ENCODE results near the gene SYT7. TPM values are rescaled to one million over a fixed set of nuclear protein-coding genes. Genes with fewer than 3 reads are reported as not detected.

Gene SYT7, protein sequence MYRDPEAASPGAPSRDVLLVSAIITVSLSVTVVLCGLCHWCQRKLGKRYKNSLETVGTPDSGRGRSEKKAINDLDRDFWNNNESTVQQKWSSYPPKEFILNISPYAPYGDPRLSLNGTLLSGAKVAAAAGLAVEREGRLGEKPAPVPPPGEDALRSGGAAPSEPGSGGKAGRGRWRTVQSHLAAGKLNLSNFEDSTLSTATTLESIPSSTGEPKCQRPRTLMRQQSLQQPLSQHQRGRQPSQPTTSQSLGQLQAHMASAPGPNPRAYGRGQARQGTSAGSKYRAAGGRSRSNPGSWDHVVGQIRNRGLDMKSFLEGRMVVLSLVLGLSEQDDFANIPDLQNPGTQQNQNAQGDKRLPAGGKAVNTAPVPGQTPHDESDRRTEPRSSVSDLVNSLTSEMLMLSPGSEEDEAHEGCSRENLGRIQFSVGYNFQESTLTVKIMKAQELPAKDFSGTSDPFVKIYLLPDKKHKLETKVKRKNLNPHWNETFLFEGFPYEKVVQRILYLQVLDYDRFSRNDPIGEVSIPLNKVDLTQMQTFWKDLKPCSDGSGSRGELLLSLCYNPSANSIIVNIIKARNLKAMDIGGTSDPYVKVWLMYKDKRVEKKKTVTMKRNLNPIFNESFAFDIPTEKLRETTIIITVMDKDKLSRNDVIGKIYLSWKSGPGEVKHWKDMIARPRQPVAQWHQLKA
- total RNA-seq (2014; rRNA removed; shearing (Covaris generic)), result 0.10 and 0.22 TPM in 2 replicates

- DNase-seq (ENCODE audit: low read depth), result peak; percentile 92
Measured at GRCh38 chr11:61581030-61581928, at the start of gene SYT7. Gene SYT7 (minus strand): TSS chr11:61581076. CDS start chr11:61580820, 256 bp downstream.

DNA sequence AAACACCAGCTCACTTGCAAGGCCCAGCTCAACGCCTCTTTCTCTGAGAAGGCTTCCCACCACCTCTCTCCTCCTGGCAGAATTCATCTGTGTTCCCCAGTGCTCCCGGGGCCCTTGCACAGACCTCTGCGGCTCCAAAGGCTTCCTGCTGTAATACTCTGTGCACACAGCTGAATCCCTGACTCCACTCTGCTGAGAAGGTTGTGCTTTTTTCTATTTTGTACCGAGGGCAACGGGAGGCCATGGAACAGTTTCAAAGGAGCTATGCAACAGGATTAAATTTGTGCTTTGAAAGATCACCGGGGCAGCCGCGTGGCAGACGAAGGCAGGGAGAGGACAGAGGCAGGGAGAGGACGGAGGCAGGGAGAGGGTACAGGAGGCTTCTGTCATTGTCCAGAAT, 49.2 kb upstream of the SYT7 start:
- DNase-seq (ENCODE audit: low read depth), result no peak

- DNase-seq (ENCODE audit: low read depth), result no peak
Measured at GRCh38 chr11:61629082-61629833, 48.4 kb upstream of the SYT7 start.

GRCh38 chr11:61628662-61628970, 47.7 kb upstream of the SYT7 start:
- no peak for DNase-seq (ENCODE audit: low read depth)

DNA sequence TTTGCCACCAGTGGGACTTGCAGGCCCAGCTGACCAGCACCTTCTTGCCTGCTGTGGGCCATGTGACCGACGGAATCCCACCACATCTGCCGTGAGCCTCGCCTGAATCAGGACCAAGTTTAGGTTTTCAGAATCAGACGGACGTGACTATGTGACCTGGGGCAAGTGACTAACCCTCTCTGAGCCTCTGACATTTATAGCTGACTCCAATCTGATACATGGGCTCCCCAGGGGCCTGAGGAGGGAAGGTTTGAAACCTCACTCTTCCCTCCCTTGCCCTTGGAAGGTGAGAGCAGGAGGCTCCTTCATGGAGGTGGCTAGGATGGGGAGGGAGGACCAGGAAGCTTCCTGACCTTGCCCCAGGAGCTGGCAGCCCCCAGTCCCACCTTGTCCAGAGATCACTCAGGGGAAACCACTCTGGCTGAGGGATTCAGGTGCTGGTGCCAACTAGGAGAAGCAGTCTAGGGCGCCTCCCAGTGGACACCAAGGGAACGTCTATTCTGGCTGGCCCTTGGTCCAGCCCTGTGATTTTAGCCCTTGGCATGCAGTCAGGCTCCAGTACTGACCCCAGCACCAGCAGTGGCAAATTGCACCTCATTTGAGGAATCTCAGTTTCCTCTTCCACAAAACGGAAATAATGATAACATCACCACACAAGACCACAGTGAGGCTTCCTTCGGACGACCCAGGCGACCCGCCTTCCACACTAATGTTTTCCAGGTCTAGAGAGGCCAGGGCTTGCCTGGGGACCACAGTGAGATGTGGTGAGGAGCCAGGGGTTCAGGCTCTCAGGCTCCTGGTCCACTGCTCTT, 47.2 kb upstream of the SYT7 start:
- DNase-seq (ENCODE audit: low read depth), result peak; percentile 67

DNA sequence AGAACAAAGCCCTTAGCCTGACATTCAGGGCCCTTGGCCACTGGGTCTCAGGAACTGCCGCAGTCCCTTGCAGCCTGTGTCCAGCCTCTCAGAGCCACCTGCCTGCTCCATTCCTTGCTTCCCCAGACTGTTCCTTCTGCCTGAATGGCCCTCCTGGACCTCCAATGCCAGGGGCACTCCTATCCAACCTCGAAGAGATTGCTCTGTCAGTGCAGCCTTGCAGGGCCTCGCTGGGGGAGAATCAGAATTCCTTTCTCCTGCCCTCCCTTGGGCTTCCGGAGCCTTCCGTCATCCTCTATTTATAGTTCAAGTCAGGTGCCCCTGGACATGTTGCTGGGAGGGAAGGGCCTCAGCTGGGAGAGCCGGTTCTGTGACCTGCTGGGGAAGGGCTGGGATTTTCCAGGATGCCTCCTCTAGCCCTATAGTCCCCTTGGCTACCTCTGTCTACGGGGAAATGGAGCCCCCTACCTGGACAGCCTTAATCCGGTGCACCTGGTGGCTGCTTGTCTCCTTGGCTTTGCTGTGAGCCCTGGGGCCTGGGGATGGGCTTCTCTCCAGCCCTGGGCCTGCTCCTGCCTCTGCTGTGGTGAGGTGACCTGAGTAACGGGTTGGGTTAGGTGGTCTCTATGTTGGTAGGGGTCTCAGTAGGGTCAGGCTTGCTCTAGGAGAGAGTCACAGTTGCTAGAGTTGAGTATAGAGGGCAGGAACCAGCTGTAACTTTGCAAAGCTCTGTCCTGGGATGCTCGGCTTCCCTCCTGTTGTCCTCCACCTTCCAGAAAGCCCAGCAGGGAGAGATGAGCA, 45.9 kb upstream of the SYT7 start:
- peak; percentile 50 for DNase-seq (ENCODE audit: low read depth)

DNA sequence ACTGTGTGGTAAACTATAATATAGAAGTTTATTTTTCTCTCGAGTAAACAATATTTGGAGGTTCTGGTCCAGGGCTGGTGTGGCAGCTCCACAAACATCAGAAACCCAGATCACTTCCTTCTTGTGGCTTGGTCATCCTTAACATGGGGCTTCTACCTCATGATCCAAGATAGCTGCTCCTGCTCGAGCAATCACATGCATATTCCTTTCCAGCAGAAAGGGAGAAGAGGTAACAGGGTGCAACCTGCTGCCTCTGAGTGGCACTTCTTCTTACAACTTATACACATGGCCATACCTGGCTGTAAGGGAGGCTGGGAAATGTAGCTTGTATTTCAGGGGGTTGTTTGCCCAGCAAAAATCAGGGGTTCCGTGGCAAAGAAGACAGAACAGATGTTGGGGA, 44.6 kb upstream of the SYT7 start:
- no peak for DNase-seq (ENCODE audit: low read depth)

- no peak for DNase-seq (ENCODE audit: low read depth)
Measured at GRCh38 chr11:61621917-61622585, 41.2 kb upstream of the SYT7 start.

DNA sequence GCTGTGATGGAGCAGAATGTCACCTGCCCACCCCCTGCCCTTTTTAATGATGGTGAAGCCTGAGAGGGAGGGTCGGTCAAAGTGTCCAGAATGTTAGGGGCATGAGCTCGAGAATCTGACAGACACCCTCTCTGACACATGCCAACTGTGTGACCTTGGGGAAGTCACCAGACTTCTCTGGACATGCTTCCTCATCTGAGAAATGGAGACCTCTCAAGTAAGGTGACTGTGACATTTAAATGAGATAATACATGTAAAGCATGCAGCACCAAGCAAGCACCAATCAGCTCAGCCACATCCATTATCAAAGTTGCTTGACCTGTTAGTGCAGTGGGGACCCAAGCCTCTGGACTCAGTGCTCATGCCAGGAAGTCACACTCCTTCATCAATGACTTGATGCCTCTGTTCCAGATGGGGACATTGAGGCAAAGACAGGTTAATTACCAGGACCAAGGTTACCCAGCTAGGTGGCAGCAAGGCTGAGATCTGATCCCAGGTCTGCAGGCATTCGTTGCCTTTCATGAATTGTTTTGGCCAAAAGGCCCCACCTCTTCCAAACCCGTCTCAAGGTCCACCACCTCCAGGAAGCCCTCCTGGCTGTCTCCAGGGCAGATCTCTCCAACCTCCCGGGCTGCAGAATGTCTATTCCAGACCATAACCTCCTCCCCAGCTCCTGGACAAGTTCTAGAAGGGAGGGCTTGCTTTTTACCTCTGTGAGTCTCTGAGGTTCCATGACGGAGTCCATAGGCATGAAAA, 38.8 kb upstream of the SYT7 start:
- DNase-seq (ENCODE audit: low read depth), result no peak

GRCh38 chr11:61618978-61619377, 38.1 kb upstream of the SYT7 start:
- DNase-seq (ENCODE audit: low read depth), result no peak

DNA sequence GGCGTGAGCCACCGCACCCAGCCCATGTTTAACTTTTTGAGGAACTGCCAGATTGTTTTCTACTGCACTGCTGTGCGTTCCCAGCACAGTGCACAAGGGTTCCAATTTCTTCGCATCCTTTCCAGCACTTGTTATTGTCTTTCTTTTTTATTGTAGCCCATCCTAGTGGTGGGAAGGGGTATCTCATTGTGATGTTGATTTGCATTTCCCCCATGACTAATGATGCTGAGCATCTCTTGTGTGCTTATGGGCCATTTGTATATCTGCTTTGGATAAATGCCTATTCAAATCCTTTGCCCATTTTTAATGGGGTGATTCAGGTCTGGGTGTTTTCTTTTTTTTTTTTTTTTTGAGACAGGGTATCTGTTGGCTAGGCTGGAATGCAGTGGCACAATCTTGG, 36.6 kb upstream of the SYT7 start:
- no peak for DNase-seq (ENCODE audit: low read depth)

GRCh38 chr11:61616434-61616833, 35.6 kb upstream of the SYT7 start:
- DNase-seq (ENCODE audit: low read depth), result no peak

DNA sequence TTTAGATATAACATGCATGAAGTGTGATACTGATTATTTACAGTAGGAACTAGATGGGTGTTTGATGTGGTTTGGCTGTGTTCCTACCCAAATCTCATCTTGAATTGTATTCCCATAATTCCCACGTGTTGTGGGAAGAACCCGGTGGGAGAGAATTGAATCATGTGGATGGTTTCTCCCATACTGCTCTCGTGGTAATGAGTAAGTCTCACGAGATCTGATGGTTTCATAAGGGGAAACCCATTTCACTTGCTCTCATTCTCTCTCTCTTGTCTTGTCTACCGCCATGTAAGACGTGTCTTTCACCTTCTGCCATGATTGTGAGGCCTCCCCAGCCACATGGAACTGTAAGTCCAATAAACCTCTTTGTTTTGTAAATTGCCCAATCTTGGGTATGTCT, 33.9 kb upstream of the SYT7 start:
- peak; percentile 55 for DNase-seq (ENCODE audit: low read depth)

DNA sequence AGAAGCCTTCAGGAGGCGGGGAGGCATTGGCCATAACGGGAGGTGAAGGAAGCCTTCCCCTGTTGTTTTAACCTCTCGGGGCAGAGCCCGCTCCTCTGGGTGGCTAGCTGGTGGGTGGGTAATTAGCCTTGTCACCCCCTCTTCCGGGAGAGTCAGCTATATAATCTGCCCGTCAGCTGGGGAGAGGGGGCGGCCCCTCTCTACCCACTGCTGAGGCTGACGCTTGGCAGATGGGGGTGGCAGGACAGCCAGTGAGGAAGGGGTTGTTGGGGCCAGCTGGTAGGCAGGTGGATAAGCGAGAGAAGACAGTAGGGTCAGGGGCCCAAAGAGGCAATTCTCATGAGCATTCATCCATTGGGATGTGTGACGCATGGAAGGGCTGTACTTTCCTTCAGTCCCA, 33.0 kb upstream of the SYT7 start:
- DNase-seq (ENCODE audit: low read depth), result no peak

- DNase-seq (ENCODE audit: low read depth), result no peak
Measured at GRCh38 chr11:61613051-61613450, 32.2 kb upstream of the SYT7 start.

DNA sequence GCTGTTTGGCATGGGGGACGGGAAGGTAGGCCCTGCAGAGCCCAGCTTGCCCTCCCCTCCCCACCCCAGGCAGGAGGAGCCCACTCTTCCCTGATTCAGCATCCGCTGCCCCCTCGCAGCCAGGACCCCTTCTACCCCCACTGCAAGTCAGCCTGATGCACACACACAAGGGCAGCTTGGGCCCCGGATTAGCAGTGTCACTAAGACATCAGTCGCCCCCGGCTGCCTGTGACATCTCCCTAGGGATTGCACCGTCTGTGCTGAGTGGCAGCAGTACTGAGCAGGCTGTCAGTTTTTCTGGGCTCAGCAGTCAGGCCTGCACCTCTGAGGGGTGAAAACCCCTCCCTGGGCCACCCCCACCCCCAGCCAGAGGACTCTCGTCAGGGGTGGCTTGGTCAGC, 30.4 kb upstream of the SYT7 start:
- DNase-seq (ENCODE audit: low read depth), result no peak

- DNase-seq (ENCODE audit: low read depth), result no peak
Measured at GRCh38 chr11:61610905-61611304, 30.0 kb upstream of the SYT7 start.

DNA sequence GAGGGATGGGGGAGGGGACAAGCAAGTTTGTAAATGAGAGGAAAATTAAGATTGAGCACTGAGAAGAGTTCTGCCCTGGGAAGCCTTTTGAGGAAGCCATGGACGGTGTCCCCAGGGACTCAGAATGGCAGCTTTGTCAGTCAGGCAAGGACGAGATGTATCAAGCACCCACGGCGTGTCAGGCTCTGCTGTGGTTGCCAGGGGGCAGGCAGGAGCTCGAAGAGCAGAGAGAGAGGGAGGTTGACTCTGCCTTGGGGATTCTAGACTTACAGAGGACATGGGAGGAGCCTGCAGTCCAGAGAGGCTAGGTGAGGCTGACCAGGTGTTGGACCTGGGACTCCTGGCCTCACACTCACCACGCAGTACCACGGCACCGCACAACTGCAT, 29.1 kb upstream of the SYT7 start:
- no peak for DNase-seq (ENCODE audit: low read depth)
